Activated T-helper 17 cell treated with anti-CD3 and anti-CD28 coated beads, Interleukin-2, amount 50 U/mL, for 72 hours (primary cell): Measurements from ENCODE around the gene RBMS3. TPM values are rescaled to one million over a fixed set of nuclear protein-coding genes. Genes with fewer than 3 reads are reported as not detected.

Experiments used
- ATAC-seq: fragments of 150-1000 bp; cut with Tn5 transposase; replicated peaks from 2 replicates; pipeline ENCODE4 v1.10.0; 2021; ENCODE audit warnings: mild to moderate bottlenecking, moderate library complexity
- H3K27ac Mint-ChIP-seq: one replicate; pipeline ENCODE4 v1.8.0; 2022; ENCODE audit warnings: mixed read lengths
- H3K27me3 Mint-ChIP-seq: one replicate; pipeline ENCODE4 v1.8.0; 2022; ENCODE audit warnings: mixed read lengths
- H3K36me3 Mint-ChIP-seq: one replicate; pipeline ENCODE4 v1.8.0; 2022; ENCODE audit warnings: low read depth, mild to moderate bottlenecking, mixed read lengths
- H3K4me1 Mint-ChIP-seq: one replicate; pipeline ENCODE4 v1.8.0; 2022; ENCODE audit warnings: mixed read lengths
- H3K4me3 Mint-ChIP-seq: one replicate; pipeline ENCODE4 v1.8.0; 2022; ENCODE audit warnings: mild to moderate bottlenecking, mixed read lengths
- H3K9me3 Mint-ChIP-seq: one replicate; pipeline ENCODE4 v1.8.0; 2022; ENCODE audit warnings: mixed read lengths
- total RNA-seq, 2 donors: library from RNA; stranded (reverse); gene quantifications; one replicate each; pipeline ENCODE4 v1.2.3, GENCODE V29; 2022

RBMS3 gene
- total RNA-seq, 2 donors from 2014 or later, result 0.37 to 5.8 TPM

DNA sequence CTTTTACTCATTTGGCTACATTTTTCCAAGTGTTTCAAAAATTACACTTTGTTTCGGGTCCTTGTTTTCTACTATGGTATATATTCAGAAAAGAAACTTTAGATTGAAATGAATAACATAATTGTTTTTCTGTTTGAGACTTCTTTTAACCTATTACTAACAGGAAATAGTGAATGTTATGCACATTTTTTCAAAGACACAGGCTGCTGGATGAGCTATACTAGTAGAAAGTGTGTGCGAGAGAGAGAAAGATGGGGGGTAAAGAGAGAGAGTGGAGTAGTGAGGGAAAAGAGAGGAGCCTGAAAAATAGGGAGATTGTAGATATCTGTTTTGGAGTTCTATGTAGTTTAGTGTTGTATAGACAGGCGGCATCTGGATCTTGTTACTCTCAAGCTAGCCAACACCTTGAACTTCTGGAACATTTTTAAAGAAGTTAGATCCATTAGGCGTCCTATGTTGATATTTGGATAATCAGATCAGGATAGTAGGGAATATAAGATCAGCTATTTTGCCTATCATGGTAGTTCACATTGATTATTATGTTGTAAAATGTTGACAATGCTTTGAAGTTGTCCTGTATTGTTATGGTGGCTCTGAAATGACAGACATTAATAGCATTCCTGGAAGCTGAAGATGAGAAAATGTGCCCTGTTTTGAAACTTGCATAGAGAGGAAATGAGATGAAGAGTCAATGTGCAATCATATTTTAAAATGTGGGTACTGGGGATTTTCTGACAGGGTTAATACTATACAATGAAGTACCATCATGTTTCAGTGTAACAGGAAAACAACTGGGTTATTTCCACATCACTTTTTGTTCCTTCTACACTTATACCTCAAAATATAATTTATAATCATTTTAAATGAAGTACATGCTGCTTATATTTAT, 2.6 kb downstream of the RBMS3 start:
- H3K4me1 Mint-ChIP-seq, result no peaks in the 10 kb centered on the region
- peak overlapping the region; percentile 72 for H3K4me3 Mint-ChIP-seq
- ATAC-seq, result peak; percentile 55
- peaks cover 11% of the 10 kb centered on the region for H3K27me3 Mint-ChIP-seq
- H3K27ac Mint-ChIP-seq, result peak overlapping the region; percentile 37
- no peaks in the 10 kb centered on the region for H3K36me3 Mint-ChIP-seq
- H3K9me3 Mint-ChIP-seq, result no peaks in the 10 kb centered on the region

GRCh38 chr3:29284497-29284896, 3.6 kb downstream of the RBMS3 start:
- H3K4me3 Mint-ChIP-seq, result no peak overlapping the region
- H3K27me3 Mint-ChIP-seq, result peaks cover 11% of the 10 kb centered on the region
- no peaks in the 10 kb centered on the region for H3K36me3 Mint-ChIP-seq
- H3K4me1 Mint-ChIP-seq, result no peaks in the 10 kb centered on the region
- no peak overlapping the region for H3K27ac Mint-ChIP-seq
- no peak for ATAC-seq
- no peaks in the 10 kb centered on the region for H3K9me3 Mint-ChIP-seq

DNA sequence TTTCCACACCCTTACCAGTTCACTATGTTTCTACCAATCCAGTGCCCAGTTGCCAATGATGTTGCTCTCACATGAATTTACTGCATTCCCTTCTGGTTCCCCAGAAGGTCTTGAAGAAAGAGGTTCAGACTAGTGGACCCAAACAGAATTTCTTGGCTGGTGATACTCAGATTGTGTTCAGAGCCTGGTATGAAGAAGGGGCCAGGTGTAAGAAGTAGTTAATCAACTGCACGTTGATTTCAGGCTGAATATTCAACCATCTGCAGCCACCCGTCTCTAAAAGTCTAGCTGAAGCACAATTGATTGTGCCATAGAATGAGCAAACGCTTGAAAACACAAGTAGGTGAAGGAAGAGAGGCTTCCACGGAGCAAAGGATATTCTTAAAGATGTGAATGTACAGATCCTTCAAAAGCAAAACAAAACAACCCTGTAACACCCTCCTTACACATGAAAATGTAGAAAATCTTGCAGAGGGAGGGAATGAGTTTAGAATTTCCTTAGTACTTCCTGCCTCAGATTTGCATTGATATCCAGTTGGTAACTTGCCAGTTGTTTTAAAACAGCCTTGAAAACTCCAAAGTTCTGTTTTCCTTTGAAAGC, 4.7 kb downstream of the RBMS3 start:
- no peak overlapping the region for H3K4me3 Mint-ChIP-seq
- no peaks in the 10 kb centered on the region for H3K9me3 Mint-ChIP-seq
- no peak overlapping the region for H3K27ac Mint-ChIP-seq
- H3K4me1 Mint-ChIP-seq, result no peaks in the 10 kb centered on the region
- ATAC-seq, result no peak
- H3K36me3 Mint-ChIP-seq, result no peaks in the 10 kb centered on the region
- H3K27me3 Mint-ChIP-seq, result peaks cover 11% of the 10 kb centered on the region

DNA sequence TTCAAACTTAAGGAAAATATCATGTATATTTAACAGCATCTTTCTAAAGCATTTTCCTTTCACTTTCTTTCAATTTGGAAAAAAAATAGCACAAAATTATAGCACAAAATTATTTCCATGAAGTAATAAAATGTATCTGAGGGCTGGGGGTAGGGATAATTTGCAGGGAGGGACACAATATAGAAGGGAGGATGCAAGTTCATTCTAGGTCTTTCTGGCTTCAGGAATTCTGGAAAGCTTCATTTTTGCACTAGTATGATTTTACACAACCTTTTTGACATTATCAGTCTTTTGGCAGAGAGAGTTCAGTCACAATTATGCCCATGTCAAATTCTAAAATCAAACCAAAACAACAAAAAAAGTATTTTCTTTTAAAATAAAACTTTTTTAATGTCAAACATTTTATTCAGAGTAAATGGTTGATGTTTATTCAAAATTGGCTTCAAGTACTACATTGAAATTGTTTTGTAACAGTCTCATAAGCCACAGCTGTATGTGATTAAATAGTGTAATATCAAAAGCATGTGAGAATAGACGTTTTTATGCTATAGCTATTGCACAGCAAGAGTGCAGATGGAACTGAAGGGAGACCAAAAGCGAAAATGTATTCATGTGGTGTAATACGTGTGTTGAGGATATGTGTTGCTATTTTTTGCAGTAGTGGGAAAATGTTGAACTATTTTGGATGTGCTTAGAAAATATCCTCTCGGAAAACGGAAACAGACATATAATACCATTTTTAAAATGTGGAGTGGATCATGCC, 5.8 kb downstream of the RBMS3 start:
- Mint-ChIP-seq H3K36me3 (no peaks in the 10 kb centered on the region), H3K4me3 (no peak overlapping the region), H3K27ac (no peak overlapping the region), H3K9me3 (no peaks in the 10 kb centered on the region), H3K27me3 (peaks cover 11% of the 10 kb centered on the region), H3K4me1 (no peaks in the 10 kb centered on the region)
- no peak for ATAC-seq

- Mint-ChIP-seq H3K4me1 (no peaks in the 10 kb centered on the region), H3K36me3 (no peaks in the 10 kb centered on the region), H3K9me3 (no peaks in the 10 kb centered on the region), H3K27ac (no peak overlapping the region), H3K27me3 (peaks cover under 1% of the 10 kb centered on the region), H3K4me3 (no peak overlapping the region)
- no peak for ATAC-seq
Observed at GRCh38 chr3:29290596-29290995, 9.7 kb downstream of the RBMS3 start.

DNA sequence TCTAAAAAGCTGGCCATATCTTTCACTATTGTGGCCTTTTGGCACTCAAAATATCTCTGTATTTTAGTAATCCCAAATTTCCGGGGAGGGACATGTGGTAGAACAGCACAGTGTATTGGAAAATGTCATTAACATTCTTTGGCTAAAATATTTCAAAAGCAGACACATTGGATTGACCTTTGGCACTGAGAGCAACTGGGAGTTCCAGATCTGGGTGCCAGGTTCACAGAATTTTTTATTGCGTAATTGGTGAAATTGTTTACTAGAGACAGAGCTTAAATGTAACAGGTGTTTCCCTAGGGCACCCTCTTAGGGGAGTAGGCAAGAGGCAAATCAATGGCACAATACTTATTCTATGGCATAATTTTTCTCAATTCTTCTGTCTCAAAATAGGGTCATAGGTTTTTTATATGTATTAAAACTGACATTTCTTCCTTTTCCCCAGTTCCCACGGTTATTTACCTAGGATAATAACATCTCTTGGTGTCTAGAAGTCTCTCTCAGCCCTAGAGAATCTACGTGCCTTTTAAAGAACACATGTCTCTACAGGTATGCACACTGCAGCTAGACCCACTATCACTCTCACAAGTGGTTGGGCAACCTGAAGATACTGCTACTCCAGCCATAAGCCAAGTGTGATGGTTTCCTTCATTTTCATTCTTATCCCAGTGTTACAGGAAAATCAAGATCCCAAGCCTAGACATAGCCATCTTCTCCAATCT, 10.6 kb downstream of the RBMS3 start:
- Mint-ChIP-seq H3K4me3 (no peak overlapping the region), H3K4me1 (no peaks in the 10 kb centered on the region), H3K27ac (no peak overlapping the region), H3K27me3 (no peaks in the 10 kb centered on the region), H3K9me3 (no peaks in the 10 kb centered on the region), H3K36me3 (no peaks in the 10 kb centered on the region)
- ATAC-seq, result no peak

DNA sequence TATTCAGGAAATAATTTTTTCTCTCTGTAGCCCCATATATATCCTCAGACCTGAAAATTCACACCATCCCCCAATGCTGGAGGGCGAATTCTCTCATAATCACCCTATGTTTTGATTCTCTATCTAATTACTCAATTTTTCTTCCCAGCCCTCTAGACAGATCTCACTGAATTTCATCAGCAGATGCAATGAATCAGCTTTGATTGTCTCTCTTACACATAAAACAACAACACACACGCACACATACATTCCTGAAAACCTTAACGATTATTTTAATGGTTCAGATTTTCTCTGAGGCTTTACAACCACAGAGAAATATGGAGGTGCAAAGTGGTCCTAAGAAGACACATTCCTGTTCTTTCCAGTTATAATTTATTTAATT, 11.1 kb downstream of the RBMS3 start:
- Mint-ChIP-seq H3K4me3 (no peak overlapping the region), H3K27ac (no peak overlapping the region), H3K36me3 (no peaks in the 10 kb centered on the region), H3K27me3 (no peaks in the 10 kb centered on the region), H3K9me3 (no peaks in the 10 kb centered on the region), H3K4me1 (no peaks in the 10 kb centered on the region)
- ATAC-seq, result no peak

DNA sequence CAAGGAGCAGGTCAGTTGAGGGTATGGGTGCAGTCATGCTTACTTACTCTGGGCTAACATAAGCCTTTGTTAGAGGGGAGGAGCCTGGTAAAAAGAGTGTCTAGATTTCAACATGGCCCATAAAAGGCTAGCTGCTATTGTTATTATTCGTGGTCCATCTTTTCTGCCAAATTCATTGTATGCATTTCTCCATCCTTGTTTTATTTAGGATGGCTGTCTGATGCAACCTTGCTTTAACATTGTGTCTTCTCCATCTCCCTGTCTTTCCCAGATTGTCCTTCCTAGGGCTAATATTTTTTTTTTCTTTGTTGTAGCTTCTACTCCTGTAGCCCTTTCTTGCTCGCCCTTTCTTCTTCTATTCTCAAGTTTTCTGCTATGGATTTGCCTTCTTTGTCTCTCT, 12.6 kb downstream of the RBMS3 start:
- H3K27me3 Mint-ChIP-seq, result no peaks in the 10 kb centered on the region
- H3K27ac Mint-ChIP-seq, result no peak overlapping the region
- H3K9me3 Mint-ChIP-seq, result no peaks in the 10 kb centered on the region
- no peak overlapping the region for H3K4me3 Mint-ChIP-seq
- H3K36me3 Mint-ChIP-seq, result no peaks in the 10 kb centered on the region
- H3K4me1 Mint-ChIP-seq, result no peaks in the 10 kb centered on the region
- ATAC-seq, result no peak

DNA sequence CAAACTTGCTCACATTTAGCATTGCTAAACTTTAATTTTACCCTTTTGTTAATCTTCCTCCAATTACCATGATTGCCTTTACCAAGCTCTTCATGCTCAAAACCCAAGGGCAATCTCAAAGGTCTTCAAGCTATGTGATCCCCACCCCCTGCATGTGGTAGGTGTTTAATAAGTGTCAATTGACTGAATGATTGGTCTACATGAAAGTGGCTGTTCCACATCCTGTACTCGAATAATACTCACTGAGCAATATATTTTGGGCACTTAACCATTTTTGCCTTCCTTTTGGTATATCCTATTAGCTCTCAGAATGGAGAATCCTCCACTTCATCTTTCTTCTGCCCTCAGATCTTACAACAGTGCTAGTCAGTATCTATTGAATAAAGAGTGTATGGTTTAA, 17.1 kb downstream of the RBMS3 start:
- Mint-ChIP-seq H3K27ac (no peak overlapping the region), H3K36me3 (no peaks in the 10 kb centered on the region), H3K27me3 (no peaks in the 10 kb centered on the region), H3K9me3 (peaks cover 6% of the 10 kb centered on the region), H3K4me1 (no peaks in the 10 kb centered on the region), H3K4me3 (no peak overlapping the region)
- no peak for ATAC-seq

GRCh38 chr3:29301332-29302019, 20.6 kb downstream of the RBMS3 start:
- no peak overlapping the region for H3K27ac Mint-ChIP-seq
- no peaks in the 10 kb centered on the region for H3K27me3 Mint-ChIP-seq
- no peaks in the 10 kb centered on the region for H3K4me1 Mint-ChIP-seq
- no peak overlapping the region for H3K4me3 Mint-ChIP-seq
- no peak for ATAC-seq
- peaks cover 17% of the 10 kb centered on the region for H3K9me3 Mint-ChIP-seq
- H3K36me3 Mint-ChIP-seq, result no peaks in the 10 kb centered on the region

DNA sequence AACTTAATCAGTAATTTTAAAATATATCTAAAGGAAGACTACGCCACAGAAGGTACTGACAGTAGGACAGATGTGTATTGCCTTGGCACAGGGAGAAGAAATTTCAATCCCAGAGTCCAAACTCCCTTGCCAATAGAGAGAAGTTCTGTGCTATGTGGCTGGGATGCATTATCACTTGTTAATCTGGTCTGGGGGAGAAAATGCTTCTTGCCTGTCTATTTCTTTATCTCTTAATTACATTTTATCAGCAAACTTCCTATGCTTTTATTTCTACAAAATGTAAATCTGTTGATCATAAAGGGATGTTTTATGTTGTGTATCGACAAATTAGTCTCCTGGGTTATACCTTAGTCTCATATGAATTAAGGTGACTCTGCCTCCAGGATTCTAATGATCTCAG, 21.7 kb downstream of the RBMS3 start:
- Mint-ChIP-seq H3K36me3 (no peaks in the 10 kb centered on the region), H3K9me3 (peaks cover 17% of the 10 kb centered on the region), H3K27me3 (no peaks in the 10 kb centered on the region), H3K27ac (no peak overlapping the region), H3K4me3 (no peak overlapping the region), H3K4me1 (no peaks in the 10 kb centered on the region)
- no peak for ATAC-seq

DNA sequence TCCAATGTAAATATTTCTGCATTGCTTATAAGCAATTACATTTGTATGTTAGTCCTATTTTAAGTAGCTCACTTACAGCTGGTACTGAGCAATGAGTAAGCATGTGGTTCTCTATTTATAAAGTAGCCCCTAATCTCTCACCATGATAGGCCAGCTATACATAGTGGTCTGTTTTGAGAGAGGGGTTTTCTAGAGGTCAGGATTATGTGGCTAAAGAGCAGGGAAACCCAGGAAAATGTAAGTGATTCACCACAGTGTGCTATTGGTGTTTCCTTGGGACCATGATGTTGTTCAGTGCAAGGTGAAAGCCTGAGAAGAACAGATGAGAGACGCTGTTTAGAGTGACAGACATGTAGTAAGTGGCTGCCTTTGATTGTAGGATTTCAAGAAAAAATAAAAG, 26.4 kb downstream of the RBMS3 start:
- Mint-ChIP-seq H3K9me3 (peaks cover 15% of the 10 kb centered on the region), H3K4me3 (no peak overlapping the region), H3K27ac (no peak overlapping the region), H3K27me3 (no peaks in the 10 kb centered on the region), H3K36me3 (no peaks in the 10 kb centered on the region), H3K4me1 (no peaks in the 10 kb centered on the region)
- no peak for ATAC-seq

DNA sequence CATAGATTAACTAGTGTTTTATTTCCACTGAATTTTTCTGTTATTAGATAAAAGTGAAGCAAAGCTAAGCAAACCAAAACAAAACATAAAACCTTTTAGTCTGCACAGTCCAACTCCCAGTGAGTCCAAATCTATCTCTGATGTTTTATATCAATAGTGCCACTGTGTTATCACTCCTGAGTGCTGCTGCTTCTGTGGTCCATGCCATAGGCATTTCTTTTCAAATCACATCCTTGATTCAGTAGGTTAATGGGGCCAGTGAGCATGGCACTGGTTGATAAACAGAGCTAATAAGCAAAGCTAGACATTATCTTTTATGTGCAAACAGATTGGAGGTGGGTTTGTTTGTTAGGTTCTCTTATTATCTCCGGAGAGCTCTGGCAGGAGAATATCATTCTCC, 30.0 kb downstream of the RBMS3 start:
- Mint-ChIP-seq H3K27ac (no peak overlapping the region), H3K9me3 (peaks cover 5% of the 10 kb centered on the region), H3K4me3 (no peak overlapping the region), H3K36me3 (no peaks in the 10 kb centered on the region), H3K4me1 (no peaks in the 10 kb centered on the region), H3K27me3 (no peaks in the 10 kb centered on the region)
- ATAC-seq, result no peak

GRCh38 chr3:29311795-29312194, 30.9 kb downstream of the RBMS3 start:
- no peaks in the 10 kb centered on the region for H3K27me3 Mint-ChIP-seq
- no peaks in the 10 kb centered on the region for H3K36me3 Mint-ChIP-seq
- H3K4me3 Mint-ChIP-seq, result no peak overlapping the region
- no peak for ATAC-seq
- H3K4me1 Mint-ChIP-seq, result no peaks in the 10 kb centered on the region
- H3K9me3 Mint-ChIP-seq, result peaks cover 5% of the 10 kb centered on the region
- no peak overlapping the region for H3K27ac Mint-ChIP-seq
